ENCODE measurements around the gene PDGFA.

Gene PDGFA

DNA sequence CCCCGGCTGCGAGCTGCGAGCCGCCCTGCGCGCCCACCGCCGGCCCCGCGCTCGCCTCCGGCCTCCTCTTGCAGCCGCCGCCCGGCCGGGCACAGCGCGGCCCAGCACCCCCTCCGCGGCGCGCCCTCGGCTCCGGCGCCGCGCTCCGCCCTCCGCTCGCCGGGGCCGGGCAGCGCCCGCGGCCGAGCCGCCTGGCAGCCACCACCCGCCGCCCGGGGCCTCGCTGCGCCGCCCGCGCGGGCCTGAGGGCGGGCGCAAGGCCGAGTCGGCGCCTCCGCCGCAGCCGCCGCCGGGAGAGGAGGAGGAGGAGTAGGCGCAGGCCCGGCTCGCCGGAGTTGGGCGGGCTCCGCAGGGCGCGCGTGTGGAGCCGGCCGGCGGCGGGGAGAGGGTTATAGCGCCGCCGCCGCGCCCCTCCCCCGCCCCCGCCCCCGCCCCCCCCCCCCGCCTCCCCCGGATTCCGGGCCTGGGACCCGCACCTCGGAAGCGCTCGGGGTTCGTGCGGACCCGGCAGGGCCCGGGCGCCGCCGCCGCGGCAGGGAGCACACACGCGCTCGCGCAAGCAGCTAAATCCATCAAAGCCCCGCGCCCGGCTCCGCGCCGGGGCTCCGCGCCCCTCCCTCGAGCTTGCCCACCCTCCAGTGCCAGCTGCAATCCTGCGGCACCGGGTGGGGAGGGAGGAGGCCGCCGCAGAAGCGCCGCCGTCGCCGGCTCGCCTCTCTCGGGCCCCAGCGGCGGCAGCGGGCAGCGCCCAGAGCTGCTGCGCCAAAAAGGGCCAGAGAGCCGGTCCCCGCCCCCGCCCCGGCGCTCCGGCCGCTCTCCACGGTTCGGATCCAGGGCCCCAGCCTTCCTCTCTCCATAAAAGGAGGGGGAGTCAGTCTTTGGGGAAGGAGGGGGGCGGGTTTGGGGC, at the start of gene PDGFA:
Gene PDGFA (minus strand): TSS at position 363 of the 907 bp plus-strand sequence. CDS start 845 bp downstream, outside the sequence.
- DNase-seq (peak; percentile 55), ATAC-seq (peak; percentile 21)

DNA sequence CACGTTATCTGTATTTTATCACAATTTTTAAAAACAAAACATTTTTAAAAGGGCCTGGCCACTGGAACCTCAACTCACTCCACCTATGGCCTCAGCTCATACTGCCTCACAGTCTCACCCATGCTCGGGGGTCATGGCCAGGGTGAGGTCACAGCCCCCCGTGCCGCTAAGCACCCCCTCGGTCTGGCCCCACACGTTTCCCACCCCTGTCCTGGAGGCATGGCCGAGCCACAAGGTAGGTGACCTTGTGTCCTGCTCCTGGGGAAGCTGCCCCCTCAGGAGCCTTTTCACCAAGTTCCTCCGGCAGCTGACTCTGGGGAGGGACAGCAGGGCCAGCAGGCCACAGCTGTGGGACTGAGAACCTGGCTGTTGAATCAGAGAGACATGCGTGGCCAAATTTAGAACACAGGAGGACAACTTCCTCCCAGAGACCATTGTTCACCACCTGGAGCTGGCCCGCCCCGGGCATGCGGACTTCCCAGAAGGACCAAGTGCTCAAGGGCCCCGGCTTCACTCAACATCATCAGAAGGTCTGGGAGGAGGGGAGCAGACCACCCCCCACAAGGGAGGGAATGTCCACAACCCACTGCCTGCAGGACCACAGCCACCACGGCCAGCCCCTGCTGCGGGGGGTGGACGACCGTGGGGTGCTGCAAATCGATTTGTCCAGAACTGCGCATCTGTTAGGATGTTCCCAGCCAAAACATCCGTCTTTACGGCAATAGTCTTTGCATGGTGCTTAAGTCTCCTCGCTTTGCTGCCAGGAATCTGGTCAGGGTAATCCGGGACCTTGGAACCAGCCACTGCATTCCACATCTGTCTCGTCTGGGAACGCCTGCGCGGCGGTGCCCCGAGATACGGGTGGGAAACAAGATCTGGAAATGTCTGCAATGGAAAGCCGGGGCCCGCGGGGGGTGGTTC, 48.6 kb upstream of the PDGFA start:
- DNase-seq (no peak), ATAC-seq (no peak)

DNA sequence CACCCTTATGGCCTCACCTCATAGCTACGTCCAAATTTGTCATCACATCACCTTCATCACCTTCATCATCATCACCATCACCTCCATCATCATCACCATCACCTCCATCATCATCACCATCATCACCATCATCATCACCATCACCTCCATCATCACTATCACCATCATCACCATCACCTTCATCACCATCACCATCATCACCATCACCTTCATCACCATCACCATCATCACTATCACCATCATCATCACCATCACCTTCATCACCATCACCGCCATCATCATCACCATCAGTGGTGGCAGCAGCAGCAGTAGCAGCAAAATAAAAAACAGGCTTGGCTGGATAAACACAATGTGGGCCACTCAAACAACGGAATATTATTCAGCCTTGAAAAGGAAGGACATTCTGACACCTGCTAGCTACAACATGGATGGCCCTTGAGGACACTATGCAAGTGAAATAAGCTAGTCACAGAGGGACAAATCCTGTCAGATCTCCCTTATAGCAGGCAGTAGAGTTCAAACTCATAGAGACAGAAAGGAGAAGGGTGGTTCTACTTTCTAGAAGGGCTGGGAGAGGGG, 47.7 kb upstream of the PDGFA start:
- ATAC-seq (no peak), DNase-seq (no peak)

DNA sequence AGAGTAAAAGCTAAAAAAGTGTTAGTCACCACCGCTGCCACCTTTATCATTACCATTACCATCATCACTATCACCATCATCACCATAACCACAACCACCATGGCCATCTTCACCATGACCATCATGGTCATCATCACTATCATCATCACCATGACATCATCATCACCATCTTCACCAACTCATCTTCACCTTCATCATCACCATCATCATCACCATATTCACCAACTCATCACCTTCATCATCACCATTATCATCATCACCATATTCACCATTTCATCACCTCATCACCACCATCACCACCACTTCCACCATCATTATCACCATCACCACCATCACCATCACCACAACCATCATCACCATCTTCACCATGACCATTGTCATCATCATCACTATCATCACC, 46.5 kb upstream of the PDGFA start:
- no peak for ATAC-seq
- no peak for DNase-seq

DNA sequence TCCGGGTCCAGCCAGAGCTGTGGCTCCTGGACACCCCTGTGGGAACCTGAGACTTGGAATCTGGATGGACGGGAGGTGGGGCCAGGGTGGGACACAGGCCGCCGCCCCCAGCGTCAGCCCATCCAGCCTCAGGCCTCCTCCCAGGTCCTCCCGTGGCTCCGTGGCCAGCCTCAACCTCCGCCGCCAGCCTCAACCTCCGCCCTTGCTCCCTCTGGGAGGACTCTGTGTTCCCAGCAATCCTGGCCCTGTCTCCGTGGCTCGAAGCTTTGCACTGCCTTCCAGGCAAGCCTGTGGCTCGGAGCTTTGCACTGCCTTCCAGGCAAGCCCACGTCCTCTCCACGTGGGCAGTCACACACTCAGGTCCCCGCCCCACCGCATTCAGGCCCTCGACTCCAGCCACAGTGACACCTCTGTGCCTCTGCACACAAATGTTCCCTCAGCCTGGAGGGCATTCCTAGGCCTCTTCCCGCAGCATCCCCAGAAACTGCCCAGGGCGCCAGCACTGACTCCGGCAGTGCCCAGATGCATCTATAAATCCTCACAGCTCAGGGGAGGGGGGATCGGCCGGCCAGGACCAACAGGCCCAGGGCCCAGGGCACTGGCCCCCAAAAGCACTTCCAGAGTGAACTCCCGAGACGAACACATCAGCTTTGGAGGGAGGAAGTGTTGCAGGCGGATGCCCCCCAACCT, 44.7 kb upstream of the PDGFA start:
- no peak for DNase-seq
- no peak for ATAC-seq

DNA sequence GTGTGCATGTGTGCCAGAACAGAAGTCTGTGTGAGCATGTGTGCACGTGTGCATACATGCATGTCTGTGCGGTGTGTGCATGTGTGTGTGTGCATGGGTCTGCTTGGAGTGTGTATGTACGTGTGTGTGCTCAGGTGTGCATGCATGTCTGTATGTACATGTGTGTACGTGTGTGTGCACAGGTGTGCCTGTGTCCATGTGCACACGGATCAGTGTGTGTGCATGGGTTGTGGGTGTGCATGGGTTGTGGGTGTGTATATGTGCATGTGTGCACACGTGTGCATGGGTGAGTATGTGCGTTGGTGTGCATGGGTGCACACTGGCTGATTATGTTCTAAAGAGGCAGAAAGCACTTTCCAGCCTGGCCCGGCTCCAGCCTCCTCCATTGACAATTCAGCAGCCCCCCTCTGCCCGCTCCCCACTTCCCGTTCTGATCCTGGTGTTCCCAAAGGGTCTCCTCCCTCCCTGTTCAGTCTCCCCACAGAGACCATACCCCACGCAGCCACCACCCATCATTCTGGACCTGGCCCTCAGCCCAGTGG, 44.1 kb upstream of the PDGFA start:
- DNase-seq (no peak), ATAC-seq (no peak)

DNA sequence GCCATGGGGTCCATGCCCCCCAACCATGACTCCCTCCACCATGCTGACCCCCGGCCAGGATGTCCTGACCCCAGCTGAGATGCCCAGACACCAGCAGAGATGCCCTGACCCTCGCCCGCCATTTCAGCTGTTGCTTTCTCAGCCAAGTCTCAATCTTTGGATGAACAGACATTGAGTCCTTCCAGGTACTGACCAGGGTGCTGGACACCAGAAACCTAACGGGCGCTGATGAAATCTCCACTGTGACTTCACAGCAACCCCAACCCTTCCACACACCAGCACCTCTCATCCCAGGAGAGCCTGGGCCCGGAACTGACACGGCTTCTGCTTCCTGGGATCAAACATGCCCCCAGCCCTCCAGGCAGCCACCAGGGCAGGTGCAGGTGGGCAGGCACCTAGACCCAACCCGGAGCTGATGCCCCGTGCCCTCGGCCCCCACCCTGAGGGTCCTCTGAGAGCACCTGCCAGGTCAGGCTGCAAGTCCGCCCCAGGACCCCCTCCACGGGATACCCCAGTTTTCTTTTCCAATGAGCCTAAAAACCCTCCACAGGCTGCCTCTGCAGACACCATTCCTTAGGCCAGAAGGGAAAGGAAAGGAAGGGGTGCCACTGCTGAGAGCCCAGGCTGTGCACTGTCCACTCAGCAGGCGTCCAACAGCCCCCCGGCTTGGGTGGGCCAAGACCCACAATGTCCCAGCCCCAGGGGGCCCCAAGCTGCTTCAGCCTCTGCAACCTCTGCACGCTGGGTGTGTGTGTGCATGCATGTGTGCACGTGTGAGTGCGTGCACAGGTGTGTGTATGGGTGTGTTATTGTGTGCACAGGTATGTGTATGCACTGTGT, 43.4 kb upstream of the PDGFA start:
- ATAC-seq (no peak), DNase-seq (no peak)

DNA sequence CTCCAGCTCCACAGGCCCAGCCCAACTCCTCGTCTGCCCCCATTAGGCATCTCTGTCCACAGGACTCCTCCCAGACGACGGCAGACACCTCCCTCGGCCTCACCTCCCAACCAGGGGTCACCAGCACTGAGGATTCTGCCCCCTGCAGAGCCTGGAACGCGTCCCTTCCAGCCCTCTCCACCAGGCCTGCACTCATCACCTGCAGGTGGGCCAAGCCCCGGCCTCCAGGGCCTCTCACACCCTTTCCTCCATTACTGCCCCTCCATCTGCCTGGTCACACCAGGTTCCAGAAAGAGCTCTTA, 42.7 kb upstream of the PDGFA start:
- ATAC-seq (no peak), DNase-seq (no peak)

DNA sequence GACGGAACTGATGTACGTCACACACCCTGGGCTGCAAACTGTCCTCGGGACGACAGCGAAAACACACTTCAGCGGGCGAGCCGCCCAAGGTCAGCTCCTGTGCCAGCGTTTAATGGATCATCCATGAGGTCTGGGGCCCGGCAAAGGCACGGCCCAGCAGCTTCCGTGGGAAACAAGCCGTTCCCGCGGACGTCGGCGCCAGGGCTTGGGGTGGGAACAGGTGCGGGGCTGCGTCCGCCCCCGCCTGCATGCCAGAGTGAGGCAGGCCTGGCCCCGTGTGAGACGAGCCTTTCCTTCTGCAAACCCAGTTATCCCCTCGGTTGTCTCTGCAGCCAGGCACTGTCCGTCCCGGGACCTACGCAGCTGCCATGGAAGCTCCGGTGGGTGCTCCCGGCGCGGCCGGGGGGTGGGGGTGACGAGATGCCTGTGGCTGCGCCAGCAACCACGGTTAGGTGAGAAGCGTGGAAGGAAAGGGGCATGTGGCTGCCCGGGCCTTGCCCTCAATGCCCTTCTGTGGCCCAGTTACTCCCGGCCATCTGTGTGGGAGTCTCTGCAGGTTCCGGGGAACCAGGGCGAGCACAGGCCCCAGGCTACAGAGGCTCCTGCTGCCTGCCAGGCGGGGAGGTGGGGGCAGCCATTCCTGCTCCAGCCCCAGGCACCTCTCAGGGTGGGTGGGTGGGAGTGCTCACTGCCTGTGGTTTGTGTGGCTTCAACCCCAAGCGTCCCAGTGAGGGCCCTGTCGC, 42.2 kb upstream of the PDGFA start:
- ATAC-seq (no peak), DNase-seq (no peak)

DNA sequence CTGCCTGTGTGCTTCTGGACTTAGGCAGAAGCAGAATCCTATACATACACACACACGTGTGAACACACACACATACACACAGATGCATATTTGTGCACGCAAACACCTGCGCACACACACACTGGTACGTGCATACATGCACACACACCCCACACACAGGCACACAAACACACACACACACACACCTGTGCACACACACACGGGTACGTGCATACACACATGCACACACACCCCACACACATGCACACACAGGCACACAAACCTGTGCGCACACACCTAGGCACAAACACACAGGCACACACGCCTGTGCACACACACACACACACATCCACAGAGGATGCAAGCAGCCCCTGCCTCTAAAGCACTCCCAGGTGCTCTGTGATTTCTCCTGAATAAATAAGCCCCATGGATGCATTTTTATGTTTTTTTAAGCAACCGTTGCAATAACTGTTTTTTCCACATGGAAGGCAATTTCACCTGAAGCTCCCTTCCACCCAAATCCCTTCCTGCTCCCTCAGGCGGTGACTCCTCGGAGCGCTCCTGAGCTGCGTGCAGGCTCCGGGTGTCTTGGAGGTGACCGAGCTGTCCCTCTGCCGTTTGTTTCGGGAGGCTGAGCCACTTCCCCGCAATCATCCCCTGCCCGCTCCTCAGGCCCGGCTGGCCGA, 41.5 kb upstream of the PDGFA start:
- ATAC-seq (no peak), DNase-seq (no peak)

DNA sequence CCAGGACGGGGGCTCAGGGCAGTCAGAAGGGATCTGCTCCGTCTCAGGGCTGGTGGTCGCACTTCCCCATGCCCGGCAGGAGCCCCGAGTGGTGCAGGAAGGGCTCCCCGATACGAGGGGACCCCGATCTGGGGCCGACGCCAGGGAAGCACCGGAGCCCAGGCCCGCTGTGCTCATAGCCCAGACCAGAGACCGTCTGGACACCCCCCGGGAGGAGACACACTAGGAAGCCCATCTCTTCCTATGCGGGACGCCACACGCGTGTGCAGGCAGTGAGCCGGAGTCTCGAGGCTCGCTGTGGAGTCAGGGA, 39.7 kb upstream of the PDGFA start:
- ATAC-seq (no peak), DNase-seq (no peak)

DNA sequence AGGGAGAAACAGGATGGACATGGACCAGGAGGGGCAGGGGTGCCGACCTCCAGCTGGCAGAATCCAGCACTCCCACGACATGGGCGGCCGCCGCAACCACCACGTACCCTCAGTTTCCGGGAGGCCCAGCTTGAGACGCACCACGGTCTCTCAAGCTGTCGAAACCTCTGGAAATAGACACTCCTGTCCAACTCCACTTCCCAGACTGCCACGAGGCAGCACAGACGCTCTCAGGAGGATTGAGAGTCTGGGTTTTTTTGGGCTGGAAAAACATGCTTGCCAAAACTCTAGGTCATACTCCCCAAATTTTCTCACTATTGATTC, 37.9 kb upstream of the PDGFA start:
- no peak for DNase-seq
- no peak for ATAC-seq

DNA sequence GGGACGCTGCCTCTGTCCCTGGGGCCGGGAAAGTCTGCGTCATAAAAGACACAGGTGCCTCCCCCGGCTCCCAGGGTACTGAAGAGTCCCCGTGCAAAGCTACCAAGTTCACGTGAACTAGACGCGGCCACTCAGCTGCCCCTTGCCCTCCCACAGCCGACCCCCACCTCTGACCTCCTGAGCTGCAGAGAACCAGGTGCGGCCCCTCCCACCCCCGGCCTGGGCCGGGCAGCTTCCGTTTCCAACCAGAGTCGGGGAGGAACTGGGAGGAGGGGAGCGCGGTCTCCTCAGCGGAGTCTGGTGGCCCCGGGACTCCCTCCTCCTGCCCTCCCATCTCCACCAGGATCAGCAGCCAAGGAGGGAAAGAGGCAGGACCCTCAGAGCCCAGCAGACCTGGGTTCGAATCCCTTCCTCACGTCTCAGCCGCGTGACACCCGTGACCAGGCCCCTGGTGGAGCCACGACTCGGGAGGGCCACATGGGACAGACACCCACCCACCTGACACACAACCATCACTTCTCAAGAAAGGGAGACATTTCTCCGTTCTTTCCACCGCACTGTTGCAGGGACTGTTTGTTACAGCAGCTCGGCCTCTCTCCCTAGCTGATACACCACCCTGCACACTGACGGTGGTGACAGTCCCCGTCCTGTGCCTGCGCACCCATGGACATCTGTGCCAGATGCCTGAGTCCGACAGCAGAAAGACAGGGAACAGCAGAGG, 37.4 kb upstream of the PDGFA start:
- no peak for ATAC-seq
- no peak for DNase-seq

DNA sequence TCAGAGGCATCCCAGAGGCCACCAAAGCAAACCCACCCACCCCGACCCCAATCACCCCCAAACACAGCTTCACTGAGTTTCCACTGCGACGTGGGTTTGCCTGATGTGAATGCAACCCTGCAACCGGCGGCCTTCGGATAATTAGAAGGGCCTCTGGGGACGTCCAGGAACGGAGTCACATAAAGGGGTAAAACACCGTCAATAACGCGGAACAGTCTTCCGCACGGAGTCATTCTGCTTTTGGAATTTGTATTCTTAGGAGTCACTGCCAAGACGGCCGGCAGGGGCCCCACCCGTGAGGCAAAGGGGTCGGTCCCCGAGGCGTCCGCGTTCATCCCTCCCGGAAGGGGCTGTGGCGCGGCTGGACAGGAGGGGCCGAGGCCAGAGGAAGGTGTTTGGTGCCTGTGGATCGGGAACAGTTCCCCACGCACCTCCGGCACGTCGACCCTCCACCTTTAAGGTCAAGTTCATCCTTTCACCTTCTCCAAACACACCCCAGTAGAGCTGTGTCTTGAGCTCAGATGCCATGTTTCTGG, 36.7 kb upstream of the PDGFA start:
- ATAC-seq (no peak), DNase-seq (no peak)

DNA sequence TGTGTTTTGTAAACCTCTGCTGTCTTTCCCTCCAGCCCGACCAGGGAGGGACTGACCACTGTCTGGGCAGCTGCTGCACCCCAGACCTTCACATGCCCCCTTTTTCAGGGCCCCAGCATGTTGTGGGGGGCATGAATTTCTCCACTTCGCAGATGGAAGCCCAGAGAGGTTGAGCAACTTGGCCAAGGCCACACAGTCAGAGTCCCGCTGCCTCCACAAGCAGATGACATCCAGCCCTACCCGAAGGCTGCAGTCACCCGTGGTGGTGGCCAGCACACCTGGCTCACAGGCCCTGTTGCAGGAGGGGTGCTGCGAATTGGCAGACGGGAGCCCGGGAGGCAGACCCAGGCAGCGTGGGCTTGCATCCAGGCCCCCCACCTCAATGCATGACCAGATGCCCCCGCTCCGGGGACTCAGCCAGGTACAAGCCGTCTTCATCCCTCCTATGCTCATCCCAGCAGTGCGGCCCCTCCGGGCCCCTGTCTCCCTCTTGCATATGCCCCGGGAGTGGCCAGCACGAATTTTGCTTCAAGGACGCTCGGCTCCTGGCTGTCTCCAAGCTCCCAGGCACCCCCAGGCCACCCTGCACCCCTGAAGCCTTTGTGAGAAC, 36.0 kb upstream of the PDGFA start:
- ATAC-seq (no peak), DNase-seq (no peak)

DNA sequence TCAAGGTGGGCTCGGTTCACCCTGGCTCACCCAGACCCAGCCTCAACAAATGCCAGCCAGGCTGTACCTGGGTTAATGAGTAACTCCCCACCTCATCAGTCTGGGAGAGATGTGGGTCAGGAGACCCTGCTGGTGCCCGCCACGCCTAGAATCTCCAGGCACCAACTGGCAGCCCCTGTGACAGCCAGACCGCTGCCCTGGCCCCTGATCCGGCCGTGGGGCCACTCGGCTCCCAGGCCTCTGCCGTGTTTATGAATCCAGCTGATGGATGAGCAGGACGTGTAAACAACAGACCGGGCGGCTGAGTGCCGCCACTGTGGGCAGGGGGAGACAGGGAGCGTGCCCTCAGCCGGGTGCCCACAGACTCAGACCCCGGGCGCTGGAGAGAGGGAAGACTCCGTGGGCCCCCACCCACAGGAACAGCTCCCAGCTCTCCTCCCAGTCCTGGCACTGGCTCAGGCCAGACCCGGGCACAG, 34.0 kb upstream of the PDGFA start:
- ATAC-seq (no peak), DNase-seq (no peak)

DNA sequence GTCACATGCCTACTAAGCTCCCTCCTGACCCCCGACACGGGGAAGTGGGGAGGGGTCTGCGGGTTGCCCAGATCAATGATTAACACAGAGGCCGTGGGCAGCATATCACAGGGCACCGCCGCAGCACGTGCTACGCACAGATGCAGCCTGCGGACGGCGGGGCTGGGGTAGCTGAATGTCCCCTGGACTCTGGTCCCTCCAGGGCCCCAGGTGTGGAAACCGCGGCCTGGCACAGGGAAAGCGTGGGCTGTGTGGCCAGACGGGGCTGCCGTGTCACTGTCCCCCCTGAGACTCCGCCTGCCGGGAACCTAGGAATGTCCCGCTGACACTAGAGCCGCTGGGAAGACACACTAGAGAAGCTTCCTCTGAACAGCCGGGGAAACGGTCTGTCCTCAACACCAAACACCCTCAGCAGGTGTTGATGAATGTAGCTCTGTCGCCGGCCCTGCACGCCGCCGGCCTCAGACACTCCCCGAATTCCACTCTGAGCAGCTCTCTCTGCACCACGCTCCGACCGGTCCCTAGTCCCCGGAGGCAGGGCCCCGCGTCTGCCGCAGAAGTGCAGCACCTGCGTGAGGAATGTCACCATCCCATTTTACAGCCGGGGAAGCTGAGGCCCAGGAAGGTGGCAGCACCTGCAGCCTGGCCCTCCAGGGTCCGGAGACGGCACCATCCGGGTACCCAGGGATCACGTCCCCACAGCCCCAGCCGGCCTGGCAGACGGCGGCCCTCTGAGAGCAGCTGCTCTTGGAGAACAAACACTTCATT, 33.4 kb upstream of the PDGFA start:
- ATAC-seq (no peak), DNase-seq (no peak)

Data from stimulated activated naive CD8-positive, alpha-beta T cell treated with anti-CD3 and anti-CD28 coated beads, Interleukin-15, Interleukin-2, amounts not matched to agents 100 U/mL and 50 U/mL, for 24 hours (primary cell).